Endometrial microvascular endothelial cells (primary cell): ENCODE results near the gene ATP2B3. TPM values are rescaled to one million over a fixed set of nuclear protein-coding genes. Genes with fewer than 3 reads are reported as not detected.

ENCODE experiments used
- in situ Hi-C: cut with HindIII; loops from 2 replicates; pipeline ENCODE4 v1.10.0; 2017; ENCODE audit warnings: low sequenced_read_pairs, low pct_unique_long_range_greater_than_20kb; ENCODE audit errors: inconsistent ontology term
- total RNA-seq: library from RNA; depleted of rRNA; stranded (reverse); fragments of >200 nt; gene quantifications from one replicate; pipeline ENCODE4 v1.2.3, GENCODE V29; 2015; ENCODE audit errors: inconsistent ontology term

The ATP2B3 gene
- not detected for total RNA-seq

DNA sequence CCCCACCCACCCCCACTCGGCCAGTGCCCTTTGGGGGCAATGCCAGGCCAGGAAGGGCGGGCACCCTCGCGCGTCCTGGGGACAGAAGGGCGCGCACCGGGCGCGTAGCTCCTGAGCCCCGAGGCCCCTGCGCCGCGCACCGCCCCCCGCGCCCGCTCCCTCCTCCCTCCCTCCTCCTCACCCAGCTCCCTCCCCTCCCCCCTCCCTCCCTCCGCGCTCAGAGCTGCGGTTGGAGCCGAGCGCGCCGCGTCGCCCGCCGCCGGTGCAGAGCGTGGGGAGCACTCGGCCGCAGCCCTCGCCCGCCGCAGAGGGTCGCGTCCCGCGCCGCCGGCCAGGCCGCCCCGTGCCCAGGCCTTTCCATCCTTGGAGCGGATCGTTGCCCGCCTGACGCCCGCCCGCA lies at the start of gene ATP2B3:
Gene ATP2B3, plus strand, starts transcription at position 220 of the 400 bp plus-strand sequence. CDS start 18,606 bp downstream, outside the sequence.
- in situ Hi-C loops = no loop called here

GRCh38 chrX:153468008-153468580 lies 49.3 kb upstream of the ATP2B3 start:
- in situ Hi-C loops = no loop called here

DNA sequence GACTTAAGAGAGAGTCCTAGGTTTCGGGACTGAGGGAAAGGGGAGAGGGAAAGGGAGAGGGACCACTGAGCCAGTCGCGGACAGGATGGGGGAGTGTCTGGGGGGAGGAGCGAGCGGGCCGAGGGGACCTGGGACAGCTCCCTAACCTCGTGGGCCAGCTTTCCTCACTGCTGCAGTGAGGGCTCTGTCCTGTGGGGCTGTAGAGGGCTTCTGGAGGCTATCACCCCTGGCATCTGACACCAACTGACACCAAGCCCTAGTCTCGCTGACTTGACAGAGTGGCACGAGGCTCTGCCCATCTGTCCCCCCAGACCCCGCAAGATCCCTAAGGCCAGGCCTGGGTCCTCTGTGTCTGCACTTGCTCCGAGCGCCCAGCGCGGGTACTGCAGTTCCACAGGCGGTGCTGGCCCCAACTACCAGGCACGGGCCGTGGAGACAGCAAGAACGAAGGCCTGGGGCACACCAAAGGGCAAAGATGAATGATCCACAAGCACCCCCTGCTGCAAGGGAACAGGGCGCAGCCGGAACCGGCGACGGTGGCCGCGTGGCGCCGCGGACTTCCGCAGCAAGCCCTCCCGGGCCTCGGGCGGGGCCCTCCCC lies 47.5 kb upstream of the ATP2B3 start:
- in situ Hi-C loops = no loop called here

DNA sequence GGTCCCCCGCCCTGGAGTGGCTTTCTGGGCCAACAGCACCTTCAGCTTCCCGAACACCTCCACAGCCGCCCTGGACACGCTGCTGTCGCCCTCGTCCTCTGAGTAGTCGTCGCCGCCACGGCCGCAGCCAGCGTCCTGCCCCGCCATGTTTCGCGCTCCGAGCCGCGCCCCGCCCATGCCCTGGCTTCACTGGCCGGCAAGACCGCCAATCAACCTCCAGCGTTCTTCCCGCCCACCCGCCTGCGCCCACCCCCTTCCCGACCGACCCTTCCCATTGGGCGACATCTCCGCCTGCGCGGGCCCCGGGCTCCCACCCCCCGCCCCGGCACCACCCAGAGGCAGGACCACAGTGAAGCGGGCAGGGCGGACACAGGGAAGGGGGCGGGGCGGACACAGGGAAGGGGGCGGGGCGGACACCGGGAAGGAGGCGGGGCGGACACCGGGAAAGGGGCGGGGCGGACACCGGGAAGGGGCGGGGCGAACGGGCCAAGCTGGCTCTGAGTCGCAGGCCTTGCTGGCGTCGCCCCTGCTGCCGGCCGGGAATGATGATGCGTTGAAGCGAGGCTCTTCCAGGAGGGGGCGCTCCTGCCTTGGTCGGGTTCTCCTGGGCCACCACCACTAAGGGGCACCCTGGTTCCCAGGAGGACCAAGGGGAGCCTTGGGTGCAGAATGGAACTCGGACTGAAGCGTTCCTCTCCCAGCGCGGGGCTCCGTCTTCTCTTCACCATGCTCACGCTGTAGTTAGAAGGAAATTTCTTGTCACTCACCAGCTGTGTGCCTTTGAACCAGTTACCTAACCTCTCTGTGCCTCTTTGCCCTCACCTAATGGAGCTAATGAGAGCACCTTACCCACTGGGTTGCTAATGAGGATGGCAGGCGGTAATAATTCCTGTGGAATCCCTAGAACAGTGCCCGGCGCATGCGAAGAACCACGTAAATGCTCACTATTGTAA lies 46.8 kb upstream of the ATP2B3 start, which contains the start of gene HAUS7:
Gene HAUS7, minus strand, starts transcription at position 166 of the 953 bp plus-strand sequence. Its CDS starts 19 bp downstream, at position 147.
- in situ Hi-C loops = no loop called here

DNA sequence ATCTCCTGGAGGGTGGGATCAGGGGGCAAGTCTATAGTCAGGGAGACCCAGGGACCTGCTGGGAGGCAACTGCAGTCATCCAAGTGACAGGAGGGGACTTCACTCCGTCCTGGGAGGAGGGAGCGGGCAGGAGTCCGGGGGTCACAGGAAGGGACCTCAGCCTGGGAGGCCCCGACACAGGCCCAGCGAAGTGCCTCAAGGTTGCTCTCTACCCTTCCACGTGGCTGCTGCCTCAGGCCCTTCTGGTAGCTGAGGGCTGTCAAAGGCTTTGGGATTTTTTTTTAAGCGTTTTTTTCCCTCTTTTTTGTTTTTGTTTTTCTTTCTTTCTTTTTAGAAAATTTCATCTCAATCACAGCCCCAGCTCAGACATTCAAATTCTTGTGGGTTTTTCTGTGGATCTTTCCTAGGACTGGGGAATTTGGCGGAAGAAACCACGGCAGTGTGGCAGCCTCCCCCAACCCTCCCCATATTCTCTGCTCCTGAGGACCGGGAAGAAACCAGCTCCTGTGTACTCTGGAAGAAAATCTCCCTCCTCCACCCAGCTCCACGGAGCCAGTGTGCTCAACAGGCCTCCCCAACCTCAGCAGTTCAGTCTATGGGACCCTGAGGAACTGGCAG lies 45.7 kb upstream of the ATP2B3 start:
- in situ Hi-C loops = no loop called here

GRCh38 chrX:153473126-153473525 lies 44.3 kb upstream of the ATP2B3 start:
- in situ Hi-C loops = no loop called here

- in situ Hi-C loops = no loop called here
Measured at GRCh38 chrX:153474266-153474665, 43.2 kb upstream of the ATP2B3 start.

DNA sequence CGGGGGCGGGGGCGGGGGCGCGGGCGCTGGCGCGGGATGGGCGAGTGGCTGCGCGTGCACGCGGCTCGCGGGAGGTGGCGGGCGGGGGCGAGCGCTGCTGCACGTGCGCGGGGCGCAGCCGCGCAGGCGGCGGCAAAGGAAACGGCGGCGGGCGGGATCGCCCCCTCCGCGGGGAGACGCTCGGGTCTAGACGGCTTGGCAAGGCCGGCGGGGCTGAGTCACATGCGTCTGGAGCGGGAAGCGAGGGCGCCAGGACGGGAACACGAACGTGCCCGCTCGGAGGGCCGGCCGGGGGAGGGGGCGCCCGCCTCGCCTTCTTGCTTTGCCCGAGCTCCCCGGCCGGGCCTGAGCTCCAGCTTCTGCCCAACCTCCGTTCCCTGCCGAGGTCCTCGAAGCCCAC lies 42.7 kb upstream of the ATP2B3 start:
- in situ Hi-C loops = no loop called here

DNA sequence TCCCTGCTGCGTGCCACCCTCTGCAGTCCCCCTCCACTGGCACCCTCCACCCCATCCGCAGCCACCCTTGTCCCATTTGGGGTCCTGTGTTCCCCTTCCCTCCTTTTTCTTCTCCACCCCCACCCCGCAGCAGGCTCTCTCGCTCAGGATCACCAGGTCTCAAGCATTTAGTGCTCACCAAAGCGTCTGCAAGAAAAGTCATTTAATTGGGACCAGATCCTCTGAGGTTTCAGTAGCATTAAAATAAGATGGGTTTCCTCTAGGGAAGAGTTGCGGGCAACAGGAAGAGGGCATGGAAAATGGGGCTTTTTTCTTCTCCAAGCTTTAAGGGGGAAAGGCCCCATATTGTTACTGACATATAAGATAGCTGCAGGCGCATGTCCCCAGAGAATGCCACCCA lies 42.2 kb upstream of the ATP2B3 start:
- in situ Hi-C loops = no loop called here

DNA sequence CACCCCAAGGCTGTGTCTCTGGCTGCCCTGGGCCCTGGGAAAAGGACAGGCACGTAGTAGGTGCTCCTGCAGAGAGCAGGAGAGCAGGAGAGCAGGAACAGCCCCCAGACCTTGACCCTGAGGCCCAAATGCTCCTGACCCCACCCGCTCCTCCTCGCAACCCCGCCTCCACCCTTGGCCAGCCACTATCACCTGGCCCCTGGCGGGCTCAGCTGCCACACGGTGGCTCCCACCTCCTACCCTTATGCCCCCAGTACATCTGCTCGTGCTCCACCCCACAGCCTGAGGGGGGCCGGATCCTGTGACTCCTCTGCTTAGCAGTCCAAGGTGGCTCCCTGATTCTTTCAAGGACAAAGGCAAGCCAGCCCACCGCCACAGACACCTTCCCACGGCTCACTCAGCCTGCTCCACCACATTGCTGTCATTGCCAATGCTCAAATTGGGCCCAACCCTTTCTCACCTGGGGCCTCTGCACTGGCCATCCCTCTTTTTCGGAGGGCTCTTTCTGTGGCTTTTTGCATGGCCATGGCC lies 41.6 kb upstream of the ATP2B3 start:
- in situ Hi-C loops = no loop called here

GRCh38 chrX:153476666-153477363 lies 40.6 kb upstream of the ATP2B3 start:
- in situ Hi-C loops = no loop called here

GRCh38 chrX:153477364-153477857 lies 40.0 kb upstream of the ATP2B3 start:
- in situ Hi-C loops = no loop called here

DNA sequence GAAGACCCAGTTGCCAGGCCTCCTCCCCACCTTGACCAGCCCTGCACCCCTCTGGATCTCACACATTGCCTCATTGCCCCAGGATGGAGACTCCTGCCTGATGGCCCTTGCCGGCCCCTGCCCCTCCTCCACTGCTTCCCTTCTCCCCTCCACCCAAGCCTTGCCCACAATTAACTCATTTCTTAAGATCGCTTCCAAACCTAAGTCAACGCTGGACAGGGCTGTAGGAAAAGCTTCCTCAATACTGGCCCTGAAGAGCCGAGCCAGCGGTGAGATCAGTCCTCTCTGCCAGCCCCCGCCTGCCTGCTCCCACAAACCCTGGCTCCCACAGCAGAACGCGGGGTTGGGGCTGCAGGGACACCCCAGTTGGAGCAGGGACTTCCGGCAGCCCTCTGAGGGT lies 39.5 kb upstream of the ATP2B3 start:
- in situ Hi-C loops = no loop called here

DNA sequence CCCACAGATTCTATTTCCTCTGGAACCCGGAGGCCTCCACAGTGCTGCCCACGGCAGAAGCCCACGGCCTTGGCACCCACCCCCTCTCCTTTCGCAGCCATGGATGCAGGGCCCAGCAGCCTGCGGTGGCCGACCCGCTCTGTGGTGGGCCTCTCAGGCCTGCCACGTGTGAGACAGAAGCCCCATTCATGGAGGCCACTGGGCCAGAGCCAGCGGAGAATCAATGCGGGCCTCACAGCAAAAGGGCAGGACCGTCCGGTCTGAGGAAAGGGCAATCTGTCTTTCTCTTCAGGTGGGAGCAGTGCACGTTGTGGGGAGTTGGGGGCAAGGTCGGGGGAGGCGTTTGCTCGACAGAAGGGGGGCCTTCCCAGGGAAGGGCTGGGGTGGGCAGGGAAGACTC lies 38.7 kb upstream of the ATP2B3 start:
- in situ Hi-C loops = no loop called here

DNA sequence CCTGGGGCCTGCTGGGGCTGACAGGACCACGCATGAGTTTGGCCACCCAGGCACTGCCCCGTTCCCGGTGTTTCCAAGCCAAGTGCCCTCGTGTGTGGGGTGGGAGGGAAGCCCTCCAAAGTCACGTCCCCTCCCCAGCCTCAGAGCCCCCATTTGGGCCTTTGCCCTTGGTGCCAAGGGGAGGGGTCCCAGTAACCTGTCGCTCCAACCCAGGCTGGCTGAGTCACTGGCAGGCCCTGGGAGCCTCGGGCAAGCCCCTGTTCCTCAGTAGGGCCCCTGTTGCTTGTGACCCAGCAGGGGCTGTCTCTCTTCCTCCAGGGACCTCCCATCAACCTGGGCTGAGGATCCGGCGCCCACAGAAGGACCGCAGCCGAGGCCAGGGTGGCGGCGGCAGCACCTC lies 36.4 kb upstream of the ATP2B3 start:
- in situ Hi-C loops = no loop called here

DNA sequence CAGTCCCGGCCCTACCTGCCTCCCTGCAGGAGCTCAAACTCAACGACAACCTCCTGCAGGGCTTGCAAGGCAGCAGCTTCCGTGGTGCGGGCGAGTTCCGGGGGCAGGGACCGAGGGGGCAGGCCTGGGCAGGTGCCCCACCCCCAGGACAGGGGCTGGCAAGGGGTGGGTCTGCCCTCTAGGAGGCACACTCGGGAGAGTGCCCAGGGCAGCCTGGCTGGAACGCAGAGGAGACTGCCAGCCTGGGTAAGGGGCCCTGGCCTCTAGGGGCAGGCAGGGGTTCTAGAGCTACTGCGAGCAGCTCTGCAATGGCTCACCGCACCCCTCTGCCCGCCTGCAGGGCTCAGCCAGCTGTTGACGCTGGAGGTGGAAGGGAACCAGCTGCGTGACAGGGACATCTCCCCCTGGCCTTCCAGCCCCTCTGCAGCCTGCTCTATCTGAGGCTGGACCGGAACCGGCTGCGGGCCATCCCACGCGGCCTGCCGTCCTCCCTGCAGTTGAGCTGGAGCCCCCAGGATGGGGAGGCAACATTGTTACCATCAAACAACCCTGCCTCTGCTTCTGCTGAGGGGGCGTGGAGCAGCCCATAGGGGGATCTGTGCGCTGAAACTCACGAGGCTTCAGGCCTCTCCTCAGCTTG lies 34.9 kb upstream of the ATP2B3 start:
- in situ Hi-C loops = no loop called here

GRCh38 chrX:153485396-153486080 lies 31.9 kb upstream of the ATP2B3 start:
- in situ Hi-C loops = no loop called here
